H1 (cell line): ENCODE data around the gene PPP1R7. TPM values are rescaled to one million over a fixed set of nuclear protein-coding genes. Genes with fewer than 3 reads are reported as not detected.

Experiments used
- CTCF ChIA-PET: fragments of 300-600 bp; sonication (Branson Sonifier 250); formaldehyde crosslinking; loops from one replicate; lab custom pipeline; 2021; ENCODE audit not compliant: partially characterized antibody; lab: Charles Lee
- POLR2A ChIA-PET: fragments of 300-600 bp; sonication (Branson Sonifier 250); formaldehyde crosslinking; loops from one replicate; lab custom pipeline; 2021; ENCODE audit warnings: inconsistent platforms; ENCODE audit not compliant: partially characterized antibody; lab: Charles Lee
- DNase-seq, 2 experiments: peaks; one replicate each; pipeline versions ENCODE4 v3.0.0 to v3.0.0-alpha.2; 2010 to 2022; ENCODE audit warnings: low spot score in 2 of 2, low read depth in 1 of 2, mixed read lengths in 1 of 2
- FAIRE-seq: peaks from 2 replicates; lab custom pipeline; 2011; peaks lifted over from hg19 to GRCh38; lab: Jason Lieb, UNC
- H2AFZ ChIP-seq: 2 replicates; pipeline ENCODE4 v1.8.1; 2012; ENCODE audit warnings: low read length, inconsistent platforms
- H2AK5ac ChIP-seq: 2 replicates; pipeline ENCODE4 v1.6.1; 2013; ENCODE audit warnings: low read depth, low read length
- H2BK120ac ChIP-seq: replicated peaks from 2 replicates; pipeline ENCODE3; 2013; ENCODE audit warnings: low read depth, low read length, inconsistent platforms
- H2BK12ac ChIP-seq: 2 replicates; pipeline ENCODE4 v1.6.1; 2013; ENCODE audit warnings: low read depth, low read length
- H2BK15ac ChIP-seq: 2 replicates; pipeline ENCODE4 v1.6.1; 2013; ENCODE audit warnings: low read length
- H2BK20ac ChIP-seq: 2 replicates; pipeline ENCODE4 v1.6.1; 2013; ENCODE audit warnings: low read length
- H2BK5ac ChIP-seq: 2 replicates; pipeline ENCODE4 v1.6.1; 2013; ENCODE audit warnings: low read depth, low read length
- H3K14ac ChIP-seq: 2 replicates; pipeline ENCODE4 v1.6.1; 2013; ENCODE audit warnings: inconsistent platforms; ENCODE audit not compliant: insufficient read length
- H3K18ac ChIP-seq: 2 replicates; pipeline ENCODE4 v1.6.1; 2013; ENCODE audit warnings: low read length; ENCODE audit errors: extremely low read depth
- H3K23ac ChIP-seq: 2 replicates; pipeline ENCODE4 v1.6.1; 2013; ENCODE audit warnings: inconsistent platforms; ENCODE audit not compliant: insufficient read length
- H3K23me2 ChIP-seq: 2 replicates; pipeline ENCODE4 v1.6.1; 2013; ENCODE audit warnings: low read depth, low read length
- H3K27ac ChIP-seq: 2 replicates; pipeline ENCODE4 v1.6.1; 2011; ENCODE audit warnings: low read depth, low read length, inconsistent platforms
- H3K27me3 ChIP-seq, 4 experiments: replicated peaks in 1 of 4; 1 replicate in 1 of 4; 2 replicates in 3 of 4; pipeline versions ENCODE4 v1.6.1 to v1.8.1; 2011 to 2013; ENCODE audit warnings: low read length in 3 of 4, mild to moderate bottlenecking in 3 of 4, inconsistent platforms in 2 of 4, mixed read lengths in 2 of 4, moderate library complexity in 1 of 4; ENCODE audit not compliant: control insufficient read depth in 3 of 4, insufficient read depth in 3 of 4; ENCODE audit errors: extremely low read depth in 1 of 4
- H3K36me3 ChIP-seq, 4 experiments: 2 replicates each; pipeline versions ENCODE4 v1.6.1 to v1.8.1; 2011 to 2013; ENCODE audit warnings: mild to moderate bottlenecking in 4 of 4, low read length in 3 of 4, moderate library complexity in 2 of 4, control low read depth in 1 of 4, inconsistent platforms in 1 of 4; ENCODE audit not compliant: insufficient read depth in 4 of 4, control insufficient read depth in 2 of 4
- H3K4ac ChIP-seq: replicated peaks from 2 replicates; pipeline ENCODE3; 2013; ENCODE audit warnings: low read length, low read depth, mixed read lengths, inconsistent platforms; ENCODE audit not compliant: insufficient read length
- H3K4me1 ChIP-seq, 4 experiments: replicated peaks in 1 of 4; 1 replicate in 1 of 4; 2 replicates in 3 of 4; pipeline versions ENCODE4 v1.6.1 to v1.8.1; 2011 to 2013; ENCODE audit warnings: low read length in 3 of 4, inconsistent platforms in 2 of 4, mixed read lengths in 1 of 4; ENCODE audit not compliant: insufficient read depth in 4 of 4, control insufficient read depth in 3 of 4
- H3K4me2 ChIP-seq, 2 experiments: 2 replicates each; pipeline versions ENCODE4 v1.6.1 to v1.8.1; 2011 to 2013; ENCODE audit warnings: low read depth in 2 of 2, low read length in 2 of 2, control low read depth in 1 of 2, inconsistent platforms in 1 of 2, mild to moderate bottlenecking in 1 of 2; ENCODE audit not compliant: insufficient read depth in 1 of 2
- H3K4me3 ChIP-seq, 4 experiments: fragments of 200-600, 300-600 bp in 1 of 4; sonication (generic), shearing (Covaris generic), sonication (Bioruptor Twin) in 1 of 4; 2 replicates each; pipeline versions ENCODE4 v1.5.1 to v1.8.1; 2011 to 2016; ENCODE audit warnings: low read length in 4 of 4, low read depth in 3 of 4, control low read depth in 2 of 4, inconsistent platforms in 2 of 4, mild to moderate bottlenecking in 2 of 4, mixed read lengths in 1 of 4, moderate library complexity in 1 of 4; ENCODE audit not compliant: insufficient read depth in 2 of 4; ENCODE audit errors: extremely low read depth in 1 of 4
- H3K56ac ChIP-seq: replicated peaks from 2 replicates; pipeline ENCODE3; 2013; ENCODE audit warnings: low read depth, mild to moderate bottlenecking, mixed read lengths, low read length, inconsistent platforms; ENCODE audit not compliant: insufficient read length
- H3K79me1 ChIP-seq: 2 replicates; pipeline ENCODE4 v1.6.1; 2013; ENCODE audit warnings: low read depth, low read length, control low read depth
- H3K79me2 ChIP-seq, 2 experiments: 2 replicates each; pipeline versions ENCODE4 v1.6.1 to v1.8.1; 2012 to 2013; ENCODE audit warnings: low read length in 2 of 2, mild to moderate bottlenecking in 2 of 2, inconsistent platforms in 1 of 2; ENCODE audit not compliant: insufficient read depth in 2 of 2, control insufficient read depth in 1 of 2
- H3K9ac ChIP-seq, 4 experiments: replicated peaks in 1 of 4; 1 replicate in 1 of 4; 2 replicates in 3 of 4; pipeline versions ENCODE4 v1.6.1 to v1.8.1; 2011 to 2013; ENCODE audit warnings: low read depth in 3 of 4, low read length in 3 of 4, control low read depth in 2 of 4, mild to moderate bottlenecking in 2 of 4, moderate library complexity in 2 of 4, inconsistent platforms in 1 of 4; ENCODE audit errors: extremely low read depth in 1 of 4
- H3K9me3 ChIP-seq, 2 experiments: 2 replicates each; pipeline versions ENCODE4 v1.6.1 to v1.8.1; 2012 to 2013; ENCODE audit warnings: mild to moderate bottlenecking in 2 of 2, moderate library complexity in 2 of 2, control low read depth in 1 of 2, inconsistent platforms in 1 of 2, low read depth in 1 of 2, low read length in 1 of 2, mixed read lengths in 1 of 2; ENCODE audit not compliant: insufficient read depth in 2 of 2
- H4K20me1 ChIP-seq, 2 experiments: replicated peaks in 1 of 2; 2 replicates each; pipeline versions ENCODE3 to v1.8.1; 2011 to 2013; ENCODE audit warnings: inconsistent platforms in 2 of 2, low read length in 2 of 2, mild to moderate bottlenecking in 1 of 2; ENCODE audit not compliant: insufficient read depth in 2 of 2, control insufficient read depth in 1 of 2
- H4K5ac ChIP-seq: 2 replicates; pipeline ENCODE4 v1.6.1; 2013; ENCODE audit warnings: low read length, low read depth, mixed read lengths, inconsistent platforms; ENCODE audit not compliant: insufficient read length
- H4K8ac ChIP-seq: 2 replicates; pipeline ENCODE4 v1.8.0; 2013; ENCODE audit warnings: mild to moderate bottlenecking, moderate library complexity, low read length, inconsistent platforms; ENCODE audit not compliant: insufficient read depth; ENCODE audit errors: extremely low read depth
- H4K91ac ChIP-seq: replicated peaks from 2 replicates; pipeline ENCODE3; 2013; ENCODE audit warnings: low read length, mixed read lengths, inconsistent platforms; ENCODE audit not compliant: insufficient read length
- BACH1 ChIP-seq: IDR thresholded peaks from 2 replicates; pipeline ENCODE4 v1.6.1; 2012; ENCODE audit warnings: low read length, improper control_type of control experiment
- JUND ChIP-seq: IDR thresholded peaks from 2 replicates; pipeline ENCODE4 v1.6.1; 2011; ENCODE audit warnings: mild to moderate bottlenecking, improper control_type of control experiment, low read length
- RXRA ChIP-seq: IDR thresholded peaks from 2 replicates; pipeline ENCODE4 v1.6.1; 2011; ENCODE audit warnings: low read depth, mild to moderate bottlenecking, low read length, moderate library complexity; ENCODE audit not compliant: insufficient read depth
- SP4 ChIP-seq: IDR thresholded peaks from 2 replicates; pipeline ENCODE4 v1.6.1; 2012; ENCODE audit warnings: low read length, inconsistent platforms
- SUZ12 ChIP-seq: fragments of 200-600 bp; sonication (generic); IDR thresholded peaks from 2 replicates; pipeline ENCODE4 v1.6.1; 2012; ENCODE audit warnings: mild to moderate bottlenecking, inconsistent platforms, low read length, moderate library complexity, mixed read lengths
- WGBS, 2 experiments: shearing (Covaris generic) in 1 of 2; methylation state at CpG; one replicate each; pipeline versions ENCODE4 v1.1.6 to v1.1.7; 2013 to 2015; ENCODE audit warnings: low lambda C conversion rate in 2 of 2, mixed read lengths in 2 of 2, inconsistent platforms in 1 of 2, low coverage in 1 of 2, missing lambda C conversion rate in 1 of 2; ENCODE audit not compliant: insufficient replicate concordance in 2 of 2, insufficient coverage in 1 of 2, insufficient read length in 1 of 2; ENCODE audit errors: extremely low coverage in 1 of 2, missing lambda C conversion rate in 1 of 2; 5-methylcytosine and 5-hydroxymethylcytosine counted together
- polyA plus RNA-seq, 7 experiments: library from polyadenylated mRNA; depleted of rRNA in 3 of 7; stranded (reverse) in 5 of 7; unstranded in 2 of 7; fragments of >200 nt in 5 of 7; fragments of 200-250 nt in 2 of 7; gene quantifications; 1 replicate in 5 of 7; 2 replicates in 1 of 7; 4 replicates in 1 of 7; pipeline versions ENCODE4 v1.2.1 to v1.2.3, GENCODE V29; 2011 to 2013; ENCODE audit warnings: missing spikeins in 2 of 7, mixed read lengths in 2 of 7
- total RNA-seq: library from RNA; stranded (reverse); fragmentation: NEBNext Ultra II Directional; extraction: Animal tissue kit (Norgen Biotek cat#: 25700); gene quantifications from 2 replicates; pipeline ENCODE4 v1.2.1, GENCODE V29; 2021
- TF ChIP-seq, protein P1 (sequence below): IDR thresholded peaks from 2 replicates; pipeline ENCODE4 v1.6.1; 2012; ENCODE audit warnings: inconsistent platforms

Gene PPP1R7
- total and polyA plus RNA-seq, 2 of the 8 experiments (the other 6 are each of a cell fraction or from before 2014, with no cell fraction given): 22.2 to 64.0 TPM

DNA sequence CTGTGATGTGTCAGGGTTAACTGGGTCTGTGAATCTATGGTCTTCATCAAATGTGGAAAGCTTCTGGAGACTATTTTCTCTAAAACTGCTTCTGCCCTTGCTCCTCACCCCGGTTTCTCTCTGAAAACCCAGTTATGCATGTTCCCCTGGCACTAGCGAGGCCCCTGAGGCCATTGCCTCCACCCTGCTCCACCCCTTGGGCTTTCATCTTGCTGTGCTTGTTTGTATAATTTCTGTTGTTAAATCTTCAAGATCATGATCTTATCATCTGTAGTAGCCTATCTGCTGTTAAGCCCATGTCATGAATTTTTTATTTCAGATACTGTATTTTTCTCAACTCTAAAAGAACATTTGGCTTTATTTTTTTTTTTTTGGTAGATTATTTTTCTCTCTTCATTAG is 23.3 kb downstream of the PPP1R7 start:
- peaks cover 0 to 21% (median 10%) of the 10 kb centered on the region in 4 experiments; a peak in 4 of 8 replicates for H3K36me3 ChIP-seq
- WGBS, 2 experiments: 87% methylated on average over 2 of the region's 2 CpGs; no CpG with 5 or more reads in 1 of the 2 experiments
- H4K91ac ChIP-seq: no peak overlapping the region
- ChIA-PET POLR2A (no interaction called here), CTCF (interaction anchor here (1.2 kb wide), 1 partner anchor 95 kb away, joined by 4 read pairs; no protein-coding TSS in a partner anchor)
- H3K18ac ChIP-seq: no peak overlapping the region
- H2BK15ac ChIP-seq: no peak overlapping the region
- no peak overlapping the region for H3K14ac ChIP-seq
- no peak overlapping the region for H3K4me3 ChIP-seq
- no peaks in the 10 kb centered on the region for H3K79me2 ChIP-seq
- no peak overlapping the region for H2BK20ac ChIP-seq
- no peaks in the 10 kb centered on the region for H3K4me1 ChIP-seq
- no peak for DNase-seq
- H3K9me3 ChIP-seq: peaks cover 4 to 10% of the 10 kb centered on the region in 2 experiments; a peak in 2 of 4 replicates
- H2BK5ac ChIP-seq: no peak overlapping the region
- no peak overlapping the region for H4K8ac ChIP-seq
- no peak overlapping the region for H3K9ac ChIP-seq
- H2BK12ac ChIP-seq: no peak overlapping the region
- no peak overlapping the region for H3K4me2 ChIP-seq
- no peak overlapping the region for H3K27ac ChIP-seq
- TF ChIP-seq, protein P1, sequence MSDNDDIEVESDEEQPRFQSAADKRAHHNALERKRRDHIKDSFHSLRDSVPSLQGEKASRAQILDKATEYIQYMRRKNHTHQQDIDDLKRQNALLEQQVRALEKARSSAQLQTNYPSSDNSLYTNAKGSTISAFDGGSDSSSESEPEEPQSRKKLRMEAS: no peak
- TF ChIP-seq SP4 (no peak), JUND (no peak), SUZ12 (no peak), BACH1 (no peak), RXRA (no peak)
- H3K23ac ChIP-seq: no peak overlapping the region
- H2AFZ ChIP-seq: no peak overlapping the region
- no peak overlapping the region for H4K5ac ChIP-seq
- H3K4ac ChIP-seq: no peak overlapping the region
- H3K56ac ChIP-seq: no peak overlapping the region
- H4K20me1 ChIP-seq: no peaks in the 10 kb centered on the region
- H3K79me1 ChIP-seq: no peaks in the 10 kb centered on the region
- no peaks in the 10 kb centered on the region for H3K23me2 ChIP-seq
- no peaks in the 10 kb centered on the region for H3K27me3 ChIP-seq
- H2AK5ac ChIP-seq: no peak overlapping the region
- no peak for FAIRE-seq
- no peak overlapping the region for H2BK120ac ChIP-seq
